A549 (cell line): ENCODE results near the gene MTRFR. TPM values are rescaled to one million over a fixed set of nuclear protein-coding genes. Genes with fewer than 3 reads are reported as not detected.

Experiments
- ATAC-seq, 2 experiments: fragments of 200-7000 bp in 1 of 2; fragments of >200 bp in 1 of 2; cut with Nextera tagmentation in 1 of 2; cut with Tn5 transposase in 1 of 2; 3 replicates each; pipeline versions ENCODE4 v1.8.0 to v1.9.1; 2018 to 2020; ENCODE audit warnings: mild to moderate bottlenecking in 1 of 2, moderate library complexity in 1 of 2
- CTCF ChIA-PET: fragments of 300-600 bp; sonication (Branson Sonifier 250); formaldehyde crosslinking; extraction: SDS; loops from one replicate; lab custom pipeline; 2021; ENCODE audit warnings: antibody characterized with exemption, inconsistent platforms; lab: Yijun Ruan, JAX
- POLR2A ChIA-PET: fragments of 350-600 bp; formaldehyde crosslinking; extraction: SDS; loops from one replicate; lab custom pipeline; 2021; ENCODE audit warnings: antibody characterized with exemption, inconsistent platforms; lab: Yijun Ruan, JAX
- DNase-seq, 2 experiments: peaks; one replicate each; pipeline versions ENCODE4 v3.0.0 to v3.0.0-alpha.2; 2011 to 2016; ENCODE audit warnings: low read depth in 1 of 2, low spot score in 1 of 2
- FAIRE-seq: peaks from 2 replicates; lab custom pipeline; 2011; peaks lifted over from hg19 to GRCh38; lab: Jason Lieb, UNC
- H3K27ac ChIP-seq, 2 experiments: fragments of >200 bp; sonication (Bioruptor Twin); formaldehyde crosslinking; 3 replicates each; pipeline ENCODE4 v1.5.1; 2016 to 2017
- H3K4me1 ChIP-seq: fragments of >200 bp; sonication (Bioruptor Twin); formaldehyde crosslinking; 3 replicates; pipeline ENCODE4 v1.6.1; 2016
- H3K4me2 ChIP-seq: fragments of >200 bp; sonication (Bioruptor Twin); formaldehyde crosslinking; 3 replicates; pipeline ENCODE4 v1.6.1; 2016
- H3K4me3 ChIP-seq: fragments of >200 bp; sonication (Bioruptor Twin); formaldehyde crosslinking; 3 replicates; pipeline ENCODE4 v1.5.1; 2016
- H3K9me3 ChIP-seq: fragments of >200 bp; sonication (Bioruptor Twin); formaldehyde crosslinking; 3 replicates; pipeline ENCODE4 v1.6.1; 2016
- ATOH8 ChIP-seq: fragments of 250-450 bp; sonication (Bioruptor Pico); IDR thresholded peaks from 2 replicates; pipeline ENCODE4 v1.5.0; 2020; ENCODE audit warnings: low read depth, mild to moderate bottlenecking, moderate library complexity
- CEBPB ChIP-seq, 2 experiments: fragments of >200 bp in 1 of 2; sonication (Bioruptor Twin) in 1 of 2; formaldehyde crosslinking in 1 of 2; IDR thresholded peaks; 2 replicates each; pipeline ENCODE4 v1.6.1; 2012 to 2016
- CHD2 ChIP-seq: fragments of 150-350 bp; IDR thresholded peaks from 2 replicates; pipeline ENCODE4 v1.6.1; 2014; ENCODE audit warnings: low read length; ENCODE audit not compliant: partially characterized antibody
- CHD4 ChIP-seq: fragments of 200-600 bp; sonication (generic); IDR thresholded peaks from 2 replicates; pipeline ENCODE4 v1.6.1; 2016; ENCODE audit warnings: antibody characterized with exemption, mild to moderate bottlenecking, borderline replicate concordance
- ESRRA ChIP-seq: fragments of 150-350 bp; IDR thresholded peaks from 2 replicates; pipeline ENCODE4 v1.6.1; 2014; ENCODE audit warnings: mild to moderate bottlenecking, low read length, borderline replicate concordance
- FOSB ChIP-seq: fragments of 250-450 bp; sonication (Bioruptor Pico); IDR thresholded peaks from 2 replicates; pipeline ENCODE4 v1.5.0; 2020; ENCODE audit warnings: mild to moderate bottlenecking, moderate library complexity
- FOSL2 ChIP-seq, 2 experiments: fragments of 450-650 bp in 1 of 2; fragments of >200 bp in 1 of 2; sonication (Bioruptor Twin) in 1 of 2; formaldehyde crosslinking; IDR thresholded peaks; 2 replicates each; pipeline versions ENCODE4 v1.5.0 to v1.6.1; 2016 to 2020; ENCODE audit warnings: mild to moderate bottlenecking in 1 of 2, moderate library complexity in 1 of 2
- GATA3 ChIP-seq: IDR thresholded peaks from 2 replicates; pipeline ENCODE4 v1.6.1; 2012; ENCODE audit warnings: borderline replicate concordance
- HDAC2 ChIP-seq: fragments of 200-600 bp; sonication (generic); IDR thresholded peaks from 2 replicates; pipeline ENCODE4 v1.6.1; 2016
- HOXA7 ChIP-seq: fragments of 250-450 bp; sonication (Bioruptor Pico); IDR thresholded peaks from 2 replicates; pipeline ENCODE4 v1.5.0; 2020; ENCODE audit warnings: mild to moderate bottlenecking, moderate library complexity
- JUN ChIP-seq, 2 experiments: fragments of >200 bp; sonication (Bioruptor Twin); formaldehyde crosslinking; IDR thresholded peaks; 2 replicates in 1 of 2; 3 replicates in 1 of 2; pipeline ENCODE4 v1.6.1; 2016 to 2017
- KDM1A ChIP-seq: fragments of 200-600 bp; sonication (generic); IDR thresholded peaks from 2 replicates; pipeline ENCODE4 v1.6.1; 2016; ENCODE audit warnings: low read depth, mild to moderate bottlenecking
- MAZ ChIP-seq: fragments of 150-350 bp; IDR thresholded peaks from 2 replicates; pipeline ENCODE4 v1.6.1; 2014; ENCODE audit warnings: antibody characterized with exemption, low read depth, low read length, borderline replicate concordance
- MYC ChIP-seq: IDR thresholded peaks from 2 replicates; pipeline ENCODE4 v1.6.1; 2012; ENCODE audit warnings: mild to moderate bottlenecking, inconsistent platforms, low read length, improper control_type of control experiment, borderline replicate concordance
- NFE2L2 ChIP-seq: fragments of 150-350 bp; conservative IDR thresholded peaks from 2 replicates; pipeline ENCODE4 v1.6.1; 2014; ENCODE audit warnings: low read length
- NPAS2 ChIP-seq: fragments of 250-450 bp; sonication (Bioruptor Pico); IDR thresholded peaks from 2 replicates; pipeline ENCODE4 v1.8.0; 2022; ENCODE audit warnings: mild to moderate bottlenecking, moderate library complexity, borderline replicate concordance
- PBX3 ChIP-seq: IDR thresholded peaks from 2 replicates; pipeline ENCODE4 v1.6.1; 2012
- PHF8 ChIP-seq: fragments of 200-600 bp; sonication (generic); IDR thresholded peaks from 2 replicates; pipeline ENCODE4 v1.6.1; 2016; ENCODE audit warnings: low read depth, mild to moderate bottlenecking, antibody characterized with exemption, moderate library complexity, borderline replicate concordance
- POLR2A ChIP-seq: IDR thresholded peaks from 2 replicates; pipeline ENCODE4 v1.6.1; 2012; ENCODE audit warnings: mild to moderate bottlenecking, low read length
- RARB ChIP-seq: fragments of 250-450 bp; sonication (Bioruptor Pico); IDR thresholded peaks from 2 replicates; pipeline ENCODE4 v1.8.0; 2021; ENCODE audit warnings: mild to moderate bottlenecking, moderate library complexity
- RFX5 ChIP-seq: fragments of 450-650 bp; IDR thresholded peaks from 2 replicates; pipeline ENCODE4 v1.7.1; 2014; ENCODE audit warnings: antibody characterized with exemption, mild to moderate bottlenecking, moderate library complexity
- TFCP2L1 ChIP-seq: fragments of 250-450 bp; sonication (Bioruptor Pico); IDR thresholded peaks from 2 replicates; pipeline ENCODE4 v1.5.0; 2021; ENCODE audit warnings: mild to moderate bottlenecking
- TP53 ChIP-seq: fragments of 250-450 bp; sonication (Bioruptor Pico); IDR thresholded peaks from 2 replicates; pipeline ENCODE4 v1.5.0; 2021; ENCODE audit warnings: mild to moderate bottlenecking, moderate library complexity
- WGBS: methylation state at CpG from one replicate; pipeline ENCODE4 v1.1.6; 2017; ENCODE audit errors: missing lambda C conversion rate; 5-methylcytosine and 5-hydroxymethylcytosine counted together
- polyA minus RNA-seq: library from RNA; depleted of rRNA, polyadenylated mRNA; stranded (reverse); fragments of >200 nt; gene quantifications from 2 replicates; pipeline ENCODE4 v1.2.3, GENCODE V29; 2011; rRNA and poly(A)+ RNA removed
- polyA plus RNA-seq, 4 experiments: library from polyadenylated mRNA; depleted of rRNA in 3 of 4; stranded (reverse); fragments of >200 nt; fragmentation: RNase III in 1 of 4; extraction: RNeasy Plus Mini Kit Qiagen cat#74134 plus additional on column Dnase treatment in 1 of 4; gene quantifications; 2 replicates in 3 of 4; 3 replicates in 1 of 4; pipeline ENCODE4 v1.2.3, GENCODE V29; 2011 to 2017
- TF ChIP-seq, protein P1 (sequence below): IDR thresholded peaks from 2 replicates; pipeline ENCODE4 v1.6.1; 2012
- TF ChIP-seq, protein P2 (sequence below): fragments of 250-450 bp; sonication (Bioruptor Pico); IDR thresholded peaks from 2 replicates; pipeline ENCODE4 v1.5.0; 2021; ENCODE audit warnings: mild to moderate bottlenecking, moderate library complexity, borderline replicate concordance
- TF ChIP-seq, protein P3 (sequence below): fragments of 450-650 bp; IDR thresholded peaks from 2 replicates; pipeline ENCODE4 v1.6.1; 2014; ENCODE audit warnings: antibody characterized with exemption
- TF ChIP-seq, protein P4 (sequence below): fragments of 200-600 bp; sonication (generic); IDR thresholded peaks from 2 replicates; pipeline ENCODE4 v1.6.1; 2016; ENCODE audit warnings: antibody characterized with exemption, mild to moderate bottlenecking, moderate library complexity
- TF ChIP-seq, protein P5 (sequence below): fragments of >200 bp; sonication (Bioruptor Twin); formaldehyde crosslinking; IDR thresholded peaks from 3 replicates; pipeline ENCODE4 v1.6.1; 2016

The MTRFR gene
- polyA plus RNA-seq (2011; rRNA removed), result 15.5 and 16.0 TPM in 2 replicates
- polyA plus RNA-seq (2012; cell fraction: cytosol; rRNA removed), result 13.3 and 15.5 TPM in 2 replicates
- 6.6 and 8.3 TPM in 2 replicates for polyA plus RNA-seq (2012; cell fraction: nucleus; rRNA removed)
- polyA plus RNA-seq (2017; fragmentation: RNase III; extraction: RNeasy Plus Mini Kit Qiagen cat#74134 plus additional on column Dnase treatment), result 23.5 to 27.6 TPM (median 25.2 TPM) in 3 replicates
- polyA minus RNA-seq, result 21.8 and 26.0 TPM in 2 replicates

DNA sequence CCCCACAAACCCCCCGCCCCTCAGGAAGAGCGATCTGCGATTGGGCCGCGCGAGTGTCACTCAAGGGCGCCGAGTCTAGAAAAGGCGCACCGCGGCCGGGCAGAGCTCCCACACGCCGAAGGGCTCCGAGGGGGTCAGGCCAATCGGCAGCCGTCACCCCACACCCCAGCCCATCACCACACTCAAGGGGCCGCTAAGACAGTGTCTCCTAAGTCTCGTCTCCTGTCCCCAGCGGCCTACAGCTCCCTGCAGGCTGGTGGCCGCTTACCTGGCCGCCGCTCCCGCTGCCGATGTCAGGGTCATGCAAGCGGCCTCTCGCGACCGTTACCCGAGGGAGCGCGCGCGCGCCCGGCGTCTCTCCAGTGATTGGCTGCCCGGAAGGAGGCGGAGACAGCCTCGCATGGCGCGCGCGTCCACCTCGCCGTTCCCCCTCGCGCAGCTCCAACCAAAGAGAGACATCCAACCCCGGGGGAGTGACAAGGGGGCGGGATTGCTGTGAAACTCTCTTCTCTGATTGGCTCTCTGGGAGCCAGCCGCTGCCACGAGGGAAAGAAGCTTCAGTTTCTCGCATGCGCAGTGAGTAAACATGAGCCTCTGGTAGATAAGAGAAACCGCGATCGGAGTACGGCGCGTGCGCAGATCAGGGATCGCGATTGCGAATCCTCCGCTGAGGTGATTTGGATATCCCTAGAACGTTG, at the start of gene MTRFR, which contains the start of gene MPHOSPH9:
TSS of gene MTRFR (plus strand) at position 630 of the 698 bp plus-strand sequence. CDS start 20,239 bp downstream, outside the sequence.
TSS of gene MPHOSPH9 (minus strand) at position 335 of the 698 bp plus-strand sequence. CDS start 2,777 bp downstream, outside the sequence.
- FAIRE-seq, result peak; percentile 81
- CTCF ChIA-PET, result interaction anchor here (0.8 to 4.3 kb wide), 12 partner anchors 8 to 372 kb away, joined by 3 to 31 read pairs (median 4); partner anchors contain the start of gene PITPNM2
- TF ChIP-seq RFX5 (peak; percentile 35; the same call in 1 of the 2 replicates), PBX3 (peak; percentile 99), HOXA7 (CRISPR knock-in tag) (peak; percentile 32; the same call in 1 of the 2 replicates), CHD2 (peak; percentile 73), CEBPB (IDR thresholded peaks at IDR 0.05) (no peak), ESRRA (no peak), FOSB (CRISPR knock-in tag) (peak; percentile 86; the same call in 1 of the 2 replicates), TFCP2L1 (CRISPR knock-in tag) (peak; percentile 91), KDM1A (no peak), MAZ (no peak), JUN (IDR thresholded peaks at IDR 0.05) (peak; percentile 93 to 98), PHF8 (peak; percentile 99), MYC (0 out of 2 replicates have a peak, but pooled peaks have one; percentile 36), CHD4 (no peak), HDAC2 (no peak), FOSL2 (IDR thresholded peaks at IDR 0.05) (no peak), FOSL2 (CRISPR knock-in tag; IDR thresholded peaks at IDR 0.05) (peak; percentile 50; the same call in 1 of the 2 replicates), POLR2A (peak; percentile 99), NPAS2 (CRISPR knock-in tag) (no peak), TP53 (CRISPR knock-in tag) (peak; percentile 65; the same call in 1 of the 2 replicates), ATOH8 (CRISPR knock-in tag) (no peak), RARB (CRISPR knock-in tag) (peak; percentile 65; the same call in 1 of the 2 replicates), NFE2L2 (no peak), GATA3 (no peak; the same call in 1 of the 2 replicates)
- TF ChIP-seq, protein P1, sequence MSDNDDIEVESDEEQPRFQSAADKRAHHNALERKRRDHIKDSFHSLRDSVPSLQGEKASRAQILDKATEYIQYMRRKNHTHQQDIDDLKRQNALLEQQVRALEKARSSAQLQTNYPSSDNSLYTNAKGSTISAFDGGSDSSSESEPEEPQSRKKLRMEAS, result peak; percentile 86
- TF ChIP-seq, protein P2, sequence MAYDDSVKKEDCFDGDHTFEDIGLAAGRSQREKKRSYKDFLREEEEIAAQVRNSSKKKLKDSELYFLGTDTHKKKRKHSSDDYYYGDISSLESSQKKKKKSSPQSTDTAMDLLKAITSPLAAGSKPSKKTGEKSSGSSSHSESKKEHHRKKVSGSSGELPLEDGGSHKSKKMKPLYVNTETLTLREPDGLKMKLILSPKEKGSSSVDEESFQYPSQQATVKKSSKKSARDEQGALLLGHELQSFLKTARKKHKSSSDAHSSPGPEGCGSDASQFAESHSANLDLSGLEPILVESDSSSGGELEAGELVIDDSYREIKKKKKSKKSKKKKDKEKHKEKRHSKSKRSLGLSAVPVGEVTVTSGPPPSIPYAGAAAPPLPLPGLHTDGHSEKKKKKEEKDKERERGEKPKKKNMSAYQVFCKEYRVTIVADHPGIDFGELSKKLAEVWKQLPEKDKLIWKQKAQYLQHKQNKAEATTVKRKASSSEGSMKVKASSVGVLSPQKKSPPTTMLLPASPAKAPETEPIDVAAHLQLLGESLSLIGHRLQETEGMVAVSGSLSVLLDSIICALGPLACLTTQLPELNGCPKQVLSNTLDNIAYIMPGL (CRISPR knock-in tag), result no peak
- TF ChIP-seq, protein P3, sequence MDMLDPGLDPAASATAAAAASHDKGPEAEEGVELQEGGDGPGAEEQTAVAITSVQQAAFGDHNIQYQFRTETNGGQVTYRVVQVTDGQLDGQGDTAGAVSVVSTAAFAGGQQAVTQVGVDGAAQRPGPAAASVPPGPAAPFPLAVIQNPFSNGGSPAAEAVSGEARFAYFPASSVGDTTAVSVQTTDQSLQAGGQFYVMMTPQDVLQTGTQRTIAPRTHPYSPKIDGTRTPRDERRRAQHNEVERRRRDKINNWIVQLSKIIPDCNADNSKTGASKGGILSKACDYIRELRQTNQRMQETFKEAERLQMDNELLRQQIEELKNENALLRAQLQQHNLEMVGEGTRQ, result peak; percentile 70
- TF ChIP-seq, protein P4, sequence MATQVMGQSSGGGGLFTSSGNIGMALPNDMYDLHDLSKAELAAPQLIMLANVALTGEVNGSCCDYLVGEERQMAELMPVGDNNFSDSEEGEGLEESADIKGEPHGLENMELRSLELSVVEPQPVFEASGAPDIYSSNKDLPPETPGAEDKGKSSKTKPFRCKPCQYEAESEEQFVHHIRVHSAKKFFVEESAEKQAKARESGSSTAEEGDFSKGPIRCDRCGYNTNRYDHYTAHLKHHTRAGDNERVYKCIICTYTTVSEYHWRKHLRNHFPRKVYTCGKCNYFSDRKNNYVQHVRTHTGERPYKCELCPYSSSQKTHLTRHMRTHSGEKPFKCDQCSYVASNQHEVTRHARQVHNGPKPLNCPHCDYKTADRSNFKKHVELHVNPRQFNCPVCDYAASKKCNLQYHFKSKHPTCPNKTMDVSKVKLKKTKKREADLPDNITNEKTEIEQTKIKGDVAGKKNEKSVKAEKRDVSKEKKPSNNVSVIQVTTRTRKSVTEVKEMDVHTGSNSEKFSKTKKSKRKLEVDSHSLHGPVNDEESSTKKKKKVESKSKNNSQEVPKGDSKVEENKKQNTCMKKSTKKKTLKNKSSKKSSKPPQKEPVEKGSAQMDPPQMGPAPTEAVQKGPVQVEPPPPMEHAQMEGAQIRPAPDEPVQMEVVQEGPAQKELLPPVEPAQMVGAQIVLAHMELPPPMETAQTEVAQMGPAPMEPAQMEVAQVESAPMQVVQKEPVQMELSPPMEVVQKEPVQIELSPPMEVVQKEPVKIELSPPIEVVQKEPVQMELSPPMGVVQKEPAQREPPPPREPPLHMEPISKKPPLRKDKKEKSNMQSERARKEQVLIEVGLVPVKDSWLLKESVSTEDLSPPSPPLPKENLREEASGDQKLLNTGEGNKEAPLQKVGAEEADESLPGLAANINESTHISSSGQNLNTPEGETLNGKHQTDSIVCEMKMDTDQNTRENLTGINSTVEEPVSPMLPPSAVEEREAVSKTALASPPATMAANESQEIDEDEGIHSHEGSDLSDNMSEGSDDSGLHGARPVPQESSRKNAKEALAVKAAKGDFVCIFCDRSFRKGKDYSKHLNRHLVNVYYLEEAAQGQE, result peak; percentile 74
- TF ChIP-seq, protein P5, sequence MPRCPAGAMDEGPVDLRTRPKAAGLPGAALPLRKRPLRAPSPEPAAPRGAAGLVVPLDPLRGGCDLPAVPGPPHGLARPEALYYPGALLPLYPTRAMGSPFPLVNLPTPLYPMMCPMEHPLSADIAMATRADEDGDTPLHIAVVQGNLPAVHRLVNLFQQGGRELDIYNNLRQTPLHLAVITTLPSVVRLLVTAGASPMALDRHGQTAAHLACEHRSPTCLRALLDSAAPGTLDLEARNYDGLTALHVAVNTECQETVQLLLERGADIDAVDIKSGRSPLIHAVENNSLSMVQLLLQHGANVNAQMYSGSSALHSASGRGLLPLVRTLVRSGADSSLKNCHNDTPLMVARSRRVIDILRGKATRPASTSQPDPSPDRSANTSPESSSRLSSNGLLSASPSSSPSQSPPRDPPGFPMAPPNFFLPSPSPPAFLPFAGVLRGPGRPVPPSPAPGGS, result peak; percentile 99

More for the DNA sequence above, at the start of gene MTRFR, which contains the start of gene MPHOSPH9:
- POLR2A ChIA-PET, result interaction anchor here (0.5 to 2.6 kb wide), 59 partner anchors 8 to 595 kb away, joined by 3 to 29 read pairs (median 5); partner anchors contain the start of genes ABCB9, ARL6IP4, KMT5A and OGFOD2
- Histone ChIP-seq H3K9me3 (no peaks in the 10 kb centered on the region), H3K27ac (peak within 1 kb of the TSS; percentile 93 to 97), H3K4me2 (peak within 1 kb of the TSS; percentile 89), H3K4me1 (peaks cover 38% of the 10 kb centered on the region), H3K4me3 (peak within 1 kb of the TSS; percentile 84)
- peak; percentile 96 to 97 for ATAC-seq
- WGBS, result 2% methylated on average over 42 of the region's 66 CpGs
- peak; percentile 99 to 100 for DNase-seq
